MM.1S (cell line): Measurements from ENCODE around the gene MOSPD3.

Source experiments
- CTCF ChIP-seq: fragments of 300-600 bp; sonication (generic); IDR thresholded peaks from 2 replicates; pipeline ENCODE4 v1.5.1; 2016; ENCODE audit warnings: antibody characterized with exemption, low read length, mixed read lengths
- EZH2 ChIP-seq: fragments of 300-600 bp; sonication (generic); optimal IDR thresholded peaks from 2 replicates; pipeline ENCODE3; 2017; ENCODE audit warnings: low read depth, mild to moderate bottlenecking, antibody characterized with exemption, low read length, mixed read lengths
- EZH2phosphoT487 ChIP-seq: fragments of 300-600 bp; sonication (generic); IDR thresholded peaks from 2 replicates; pipeline ENCODE4 v1.6.1; 2018; ENCODE audit warnings: antibody characterized with exemption, low read length

GRCh38 chr7:100572281-100572948, 39.9 kb upstream of the MOSPD3 start:
- TF ChIP-seq EZH2phosphoT487: no peak
- TF ChIP-seq CTCF: no peak
- TF ChIP-seq EZH2: no peak
